HEK293T (cell line): ENCODE data around the gene CERK.

Source experiments
- ARNT ChIP-seq: fragments of 450-650 bp; IDR thresholded peaks from 2 replicates; pipeline ENCODE4 v1.6.1; 2017; ENCODE audit warnings: mild to moderate bottlenecking
- BHLHE40 ChIP-seq: fragments of 450-650 bp; IDR thresholded peaks from 2 replicates; pipeline ENCODE4 v1.6.1; 2016; ENCODE audit warnings: mild to moderate bottlenecking, moderate library complexity, borderline replicate concordance
- HDGF ChIP-seq: fragments of 450-650 bp; IDR thresholded peaks from 2 replicates; pipeline ENCODE4 v1.6.1; 2017; ENCODE audit warnings: antibody characterized with exemption, borderline replicate concordance
- SUZ12 ChIP-seq: fragments of 450-650 bp; IDR thresholded peaks from 2 replicates; pipeline ENCODE4 v1.6.1; 2016; ENCODE audit warnings: mild to moderate bottlenecking

- TF ChIP-seq ARNT = no peak
- TF ChIP-seq HDGF = no peak
- no peak for TF ChIP-seq BHLHE40
- TF ChIP-seq SUZ12 = no peak
Measured at GRCh38 chr22:46665151-46665695, 72.8 kb downstream of the CERK start.
